Measurements from ENCODE around the gene DENND4C. TPM values are rescaled to one million over a fixed set of nuclear protein-coding genes. Genes with fewer than 3 reads are reported as not detected.

The DENND4C gene
- total RNA-seq, 1 experiment from 2014 or later = 26.6 TPM

- Histone ChIP-seq H2AK5ac (ENCODE audit: insufficient read length, low read length) (no peak overlapping the region), H3K27me3 (ENCODE audit: insufficient read depth, low read length) (no peaks in the 10 kb centered on the region), H2BK20ac (ENCODE audit: low read depth, low read length, poor library complexity, severe bottlenecking) (no peak overlapping the region), H4K91ac (ENCODE audit: insufficient read length, low read depth, low read length) (no peak overlapping the region), H2BK12ac (ENCODE audit: insufficient read length, low read depth, low read length) (no peak overlapping the region), H4K20me1 (ENCODE audit: control insufficient read depth, insufficient read depth, insufficient read length) (no peaks in the 10 kb centered on the region), H3K23me2 (ENCODE audit: insufficient read length, low read depth, low read length, poor library complexity, severe bottlenecking) (no peaks in the 10 kb centered on the region), H3K56ac (ENCODE audit: insufficient read length, low read depth, low read length) (no peak overlapping the region), H3K4ac (ENCODE audit: low read depth, low read length) (no peak overlapping the region), H2AFZ (ENCODE audit: low read length) (no peak overlapping the region), H3T11ph (ENCODE audit: low read length) (no peak overlapping the region), H3K4me2 (ENCODE audit: insufficient read depth, insufficient read length, low read length) (no peak overlapping the region), H3K79me2 (ENCODE audit: insufficient read depth, low read length) (no peaks in the 10 kb centered on the region), H2BK120ac (ENCODE audit: low read depth, low read length, poor library complexity, severe bottlenecking) (no peak overlapping the region), H3K18ac (ENCODE audit: insufficient read length, low read depth, low read length) (no peak overlapping the region), H3K79me1 (ENCODE audit: insufficient read depth, low read depth, low read length, poor library complexity, severe bottlenecking) (no peaks in the 10 kb centered on the region), H4K5ac (ENCODE audit: insufficient read length, low read depth, low read length) (no peak overlapping the region), H3K4me1 (ENCODE audit: insufficient read depth, low read length) (0 out of 2 replicates have a peak, but pooled peaks cover 2% of the 10 kb centered on the region), H2BK15ac (ENCODE audit: low read depth, low read length) (no peak overlapping the region), H4K8ac (replicated peaks; ENCODE audit: insufficient read length, low read depth, low read length) (no peak overlapping the region), H3K9me3 (ENCODE audit: control insufficient read depth, low read depth, low read length) (no peaks in the 10 kb centered on the region), H2BK5ac (ENCODE audit: insufficient read length, low read length) (no peak overlapping the region), H3K27ac (ENCODE audit: insufficient read length, low read depth, low read length) (no peak overlapping the region), H3K14ac (ENCODE audit: insufficient read depth, low read length) (no peak overlapping the region), H3K9ac (ENCODE audit: extremely low read depth, insufficient read length, low read length) (no peak overlapping the region), H3K23ac (ENCODE audit: insufficient read length, low read depth, low read length) (no peak overlapping the region)
- Mint-ChIP-seq H3K27ac (no peak overlapping the region), H3K4me1 (peaks cover 10 to 11% of the 10 kb centered on the region in 2 experiments), H3K27me3 (ENCODE audit: low read depth) (no peaks in the 10 kb centered on the region), H3K4me3 (no peak overlapping the region), H3K9me3 (no peaks in the 10 kb centered on the region; a peak in 1 of 5 replicates), H3K36me3 (ENCODE audit: insufficient read depth in 1 of 3, low read depth in 3 of 3) (no peaks in the 10 kb centered on the region)
- WGBS (ENCODE audit: extremely low coverage, insufficient read length, low lambda C conversion rate) = no CpG with 5 or more reads among the region's 1 CpG
- no peak for TF ChIP-seq CTCF (conservative IDR thresholded peaks at IDR 0.05)
- DNase-seq = no peak
Measured at GRCh38 chr9:19208653-19209052, 21.8 kb upstream of the DENND4C start.

All from H9 (cell line).